ENCODE data around the gene ADIPOQ.

- TF ChIP-seq CTCF (IDR thresholded peaks at IDR 0.05 in 8 of 11, conservative IDR thresholded peaks at IDR 0.05 in 3 of 11): no peak
- TF ChIP-seq POLR2A (IDR thresholded peaks at IDR 0.05): no peak
- peak in 1 of 3 donors; percentile 69 for TF ChIP-seq POLR2AphosphoS5 (IDR thresholded peaks at IDR 0.05)
These were observed 29.0 kb downstream of the ADIPOQ start for GRCh38 chr3:186871403-186871924.

All from spleen (tissue), 7 donors.